IMR-90 (cell line): ENCODE results near the gene FAM237A.

Experiments used
- MAFK ChIP-seq: IDR thresholded peaks from 2 replicates; pipeline ENCODE4 v1.6.1; 2012; ENCODE audit warnings: low read depth, low read length, improper control_type of control experiment
- POLR2A ChIP-seq: IDR thresholded peaks from 2 replicates; pipeline ENCODE4 v1.6.1; 2012; ENCODE audit warnings: mild to moderate bottlenecking, low read depth, low read length
- TF ChIP-seq, protein P1 (sequence below): conservative IDR thresholded peaks from 2 replicates; pipeline ENCODE4 v1.5.1; 2012; ENCODE audit warnings: mild to moderate bottlenecking, low read depth, low read length, improper control_type of control experiment

DNA sequence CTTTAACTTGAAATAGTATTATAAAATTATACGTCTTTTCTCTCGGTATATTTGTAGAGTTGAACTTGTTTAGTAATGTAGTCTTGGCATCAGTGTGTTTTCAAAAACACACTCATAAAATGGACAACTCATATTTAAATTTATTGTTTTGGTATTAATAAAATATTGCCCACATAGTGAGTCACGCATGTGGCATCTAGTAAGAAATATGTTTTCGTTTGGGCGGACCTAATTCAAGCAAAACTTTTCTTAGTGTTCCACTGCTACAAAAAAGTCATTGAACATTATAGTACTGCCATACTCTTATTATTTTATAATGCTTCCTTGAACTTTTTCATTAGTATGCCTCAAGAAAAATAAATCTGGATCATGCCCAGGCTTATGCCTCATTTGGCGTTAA lies 31.1 kb upstream of the FAM237A start:
- TF ChIP-seq, protein P1, sequence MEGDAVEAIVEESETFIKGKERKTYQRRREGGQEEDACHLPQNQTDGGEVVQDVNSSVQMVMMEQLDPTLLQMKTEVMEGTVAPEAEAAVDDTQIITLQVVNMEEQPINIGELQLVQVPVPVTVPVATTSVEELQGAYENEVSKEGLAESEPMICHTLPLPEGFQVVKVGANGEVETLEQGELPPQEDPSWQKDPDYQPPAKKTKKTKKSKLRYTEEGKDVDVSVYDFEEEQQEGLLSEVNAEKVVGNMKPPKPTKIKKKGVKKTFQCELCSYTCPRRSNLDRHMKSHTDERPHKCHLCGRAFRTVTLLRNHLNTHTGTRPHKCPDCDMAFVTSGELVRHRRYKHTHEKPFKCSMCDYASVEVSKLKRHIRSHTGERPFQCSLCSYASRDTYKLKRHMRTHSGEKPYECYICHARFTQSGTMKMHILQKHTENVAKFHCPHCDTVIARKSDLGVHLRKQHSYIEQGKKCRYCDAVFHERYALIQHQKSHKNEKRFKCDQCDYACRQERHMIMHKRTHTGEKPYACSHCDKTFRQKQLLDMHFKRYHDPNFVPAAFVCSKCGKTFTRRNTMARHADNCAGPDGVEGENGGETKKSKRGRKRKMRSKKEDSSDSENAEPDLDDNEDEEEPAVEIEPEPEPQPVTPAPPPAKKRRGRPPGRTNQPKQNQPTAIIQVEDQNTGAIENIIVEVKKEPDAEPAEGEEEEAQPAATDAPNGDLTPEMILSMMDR = no peak
- no peak for TF ChIP-seq MAFK
- no peak for TF ChIP-seq POLR2A
